Caco-2 (cell line): ENCODE data around the gene FGD5. TPM values are rescaled to one million over a fixed set of nuclear protein-coding genes. Genes with fewer than 3 reads are reported as not detected.
A peak's percentile ranks its signal among the peaks of the same experiment; 100 is the strongest.

Source experiments
- BruUV-seq: library from RNA; stranded (reverse); fragments of 400-500 nt; replicated peaks from 2 replicates; lab custom pipeline; 2021; lab: Mats Ljungman, UMichigan
- CTCF ChIA-PET: fragments of 300-600 bp; sonication (Branson Sonifier 250); formaldehyde crosslinking; loops from one replicate; lab custom pipeline; 2022; ENCODE audit warnings: antibody characterized with exemption; lab: Charles Lee
- POLR2A ChIA-PET: fragments of 300-600 bp; sonication (Branson Sonifier 250); formaldehyde crosslinking; loops from one replicate; lab custom pipeline; 2022; ENCODE audit warnings: antibody characterized with exemption; lab: Charles Lee
- DNase-seq, 2 experiments: peaks; one replicate each; pipeline versions ENCODE4 v3.0.0 to v3.0.0-alpha.2; 2020 to 2022
- H3K27me3 ChIP-seq: replicated peaks from 2 replicates; pipeline ENCODE4 v1.6.0; 2011; ENCODE audit warnings: low read length; ENCODE audit not compliant: control insufficient read depth, insufficient read depth
- H3K36me3 ChIP-seq: 2 replicates; pipeline ENCODE4 v1.5.1; 2011; ENCODE audit warnings: low read length; ENCODE audit not compliant: control insufficient read depth, insufficient read depth
- H3K4me1 ChIP-seq: fragments of 250-450 bp; sonication (Bioruptor Pico); 2 replicates; pipeline ENCODE4 v1.5.1; 2020; ENCODE audit warnings: mild to moderate bottlenecking
- H3K4me3 ChIP-seq: 2 replicates; pipeline ENCODE4 v1.5.1; 2011; ENCODE audit warnings: low read depth, mild to moderate bottlenecking, control low read depth, low read length
- H3K9me3 ChIP-seq: fragments of 250-450 bp; sonication (Bioruptor Pico); 2 replicates; pipeline ENCODE4 v1.5.1; 2020; ENCODE audit warnings: mild to moderate bottlenecking, moderate library complexity
- H3K27ac Mint-ChIP-seq: one replicate; pipeline ENCODE4 v1.8.0; 2022; ENCODE audit warnings: mixed read lengths; ENCODE audit not compliant: unreplicated experiment
- H3K27me3 Mint-ChIP-seq: one replicate; pipeline ENCODE4 v1.8.0; 2022; ENCODE audit warnings: mixed read lengths; ENCODE audit not compliant: insufficient read depth, unreplicated experiment
- H3K36me3 Mint-ChIP-seq: one replicate; pipeline ENCODE4 v1.8.0; 2022; ENCODE audit warnings: mild to moderate bottlenecking, mixed read lengths; ENCODE audit not compliant: insufficient read depth, unreplicated experiment
- H3K4me1 Mint-ChIP-seq: one replicate; pipeline ENCODE4 v1.8.0; 2022; ENCODE audit warnings: low read depth, mixed read lengths; ENCODE audit not compliant: unreplicated experiment
- H3K4me3 Mint-ChIP-seq: one replicate; pipeline ENCODE4 v1.8.0; 2022; ENCODE audit warnings: mild to moderate bottlenecking, moderate library complexity, mixed read lengths; ENCODE audit not compliant: unreplicated experiment
- H3K9me3 Mint-ChIP-seq: one replicate; pipeline ENCODE4 v1.8.0; 2022; ENCODE audit warnings: mixed read lengths; ENCODE audit not compliant: unreplicated experiment
- intact Hi-C: fragments of 100-400 bp; cut with micrococcal nuclease; formaldehyde crosslinking; loops from one replicate; pipeline ENCODE4 v1.10.0; 2022; ENCODE audit not compliant: unreplicated experiment
- total RNA-seq: library from RNA; stranded (reverse); gene quantifications from 2 replicates; pipeline ENCODE4 v1.2.3, GENCODE V29; 2022
- TF ChIP-seq, protein P1 (sequence below), 2 experiments: fragments of 200-600 bp in 1 of 2; IDR thresholded peaks; 1 replicate in 1 of 2; 2 replicates in 1 of 2; pipeline versions ENCODE4 v1.5.1 to v1.8.0; 2011 to 2022; ENCODE audit warnings: antibody characterized with exemption in 1 of 2, control low read depth in 1 of 2, inconsistent platforms in 1 of 2, low read depth in 1 of 2, low read length in 1 of 2, mild to moderate bottlenecking in 1 of 2, moderate library complexity in 1 of 2; ENCODE audit not compliant: insufficient read depth in 1 of 2, severe bottlenecking in 1 of 2, unreplicated experiment in 1 of 2

The FGD5 gene
- total RNA-seq, 1 experiment from 2014 or later: 0.25 TPM

- Histone ChIP-seq H3K4me1 (0 out of 2 replicates have a peak, but pooled peaks cover 4% of the 10 kb centered on the region), H3K36me3 (no peaks in the 10 kb centered on the region), H3K27me3 (no peaks in the 10 kb centered on the region), H3K4me3 (no peak overlapping the region), H3K9me3 (peaks cover 4% of the 10 kb centered on the region; the same call in 1 of the 2 replicates)
- intact Hi-C loops: no loop called here
- ChIA-PET POLR2A (no interaction called here), CTCF (no interaction called here)
- Mint-ChIP-seq H3K4me1 (no peaks in the 10 kb centered on the region), H3K36me3 (no peaks in the 10 kb centered on the region), H3K4me3 (no peak overlapping the region), H3K27me3 (peaks cover 10% of the 10 kb centered on the region), H3K27ac (no peak overlapping the region), H3K9me3 (no peaks in the 10 kb centered on the region)
- no TSS peak for BruUV-seq
- TF ChIP-seq, protein P1, sequence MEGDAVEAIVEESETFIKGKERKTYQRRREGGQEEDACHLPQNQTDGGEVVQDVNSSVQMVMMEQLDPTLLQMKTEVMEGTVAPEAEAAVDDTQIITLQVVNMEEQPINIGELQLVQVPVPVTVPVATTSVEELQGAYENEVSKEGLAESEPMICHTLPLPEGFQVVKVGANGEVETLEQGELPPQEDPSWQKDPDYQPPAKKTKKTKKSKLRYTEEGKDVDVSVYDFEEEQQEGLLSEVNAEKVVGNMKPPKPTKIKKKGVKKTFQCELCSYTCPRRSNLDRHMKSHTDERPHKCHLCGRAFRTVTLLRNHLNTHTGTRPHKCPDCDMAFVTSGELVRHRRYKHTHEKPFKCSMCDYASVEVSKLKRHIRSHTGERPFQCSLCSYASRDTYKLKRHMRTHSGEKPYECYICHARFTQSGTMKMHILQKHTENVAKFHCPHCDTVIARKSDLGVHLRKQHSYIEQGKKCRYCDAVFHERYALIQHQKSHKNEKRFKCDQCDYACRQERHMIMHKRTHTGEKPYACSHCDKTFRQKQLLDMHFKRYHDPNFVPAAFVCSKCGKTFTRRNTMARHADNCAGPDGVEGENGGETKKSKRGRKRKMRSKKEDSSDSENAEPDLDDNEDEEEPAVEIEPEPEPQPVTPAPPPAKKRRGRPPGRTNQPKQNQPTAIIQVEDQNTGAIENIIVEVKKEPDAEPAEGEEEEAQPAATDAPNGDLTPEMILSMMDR (IDR thresholded peaks at IDR 0.05; ENCODE audit: insufficient read depth in 1 of 2, low read depth in 1 of 2, low read length in 1 of 2, severe bottlenecking in 1 of 2, unreplicated experiment in 1 of 2): no peak
- DNase-seq: no peak
Measured at GRCh38 chr3:14852717-14853116, 34.0 kb downstream of the FGD5 start.

DNA sequence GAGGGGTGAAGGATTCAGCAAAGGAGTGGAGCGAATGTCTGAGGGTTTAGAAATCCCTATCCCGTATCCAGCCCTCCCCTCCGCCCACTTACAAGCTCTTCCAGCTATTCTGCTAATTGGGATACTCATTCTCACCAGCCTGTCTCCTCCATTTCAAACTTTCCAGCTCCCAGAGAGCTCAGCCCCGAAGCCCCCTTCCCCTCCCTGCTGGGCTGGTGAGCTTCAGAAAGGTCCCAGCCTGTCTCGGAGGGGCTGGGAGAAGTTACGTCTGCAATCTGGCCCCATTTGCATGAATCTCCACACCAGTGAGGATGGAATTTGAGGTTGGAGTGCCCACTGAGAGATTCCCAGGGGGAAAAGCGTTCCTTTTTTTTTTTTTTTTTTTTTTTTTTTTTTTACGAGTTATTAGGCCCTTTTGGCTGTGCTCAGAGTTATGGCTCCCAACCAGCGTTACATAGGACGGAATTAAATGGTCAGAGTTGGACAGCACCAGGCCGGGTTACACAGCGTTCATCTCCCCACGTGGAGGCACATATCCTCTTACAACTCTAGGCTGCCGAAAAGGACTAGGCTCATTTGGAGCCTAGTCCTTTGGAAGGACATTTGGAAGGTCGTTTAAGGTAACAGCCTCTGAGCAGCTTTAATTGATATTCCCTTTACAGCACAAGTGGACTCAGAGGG is 34.6 kb downstream of the FGD5 start:
- H3K4me1 ChIP-seq: no peaks in the 10 kb centered on the region
- peaks cover 4% of the 10 kb centered on the region; the same call in 1 of the 2 replicates for H3K9me3 ChIP-seq
- no peak for DNase-seq
- Mint-ChIP-seq H3K4me3 (no peak overlapping the region), H3K9me3 (no peaks in the 10 kb centered on the region), H3K4me1 (no peaks in the 10 kb centered on the region), H3K27me3 (peaks cover 14% of the 10 kb centered on the region), H3K36me3 (no peaks in the 10 kb centered on the region), H3K27ac (no peak overlapping the region)
- no peak overlapping the region for H3K4me3 ChIP-seq
- TF ChIP-seq, protein P1 (IDR thresholded peaks at IDR 0.05; ENCODE audit: insufficient read depth in 1 of 2, low read depth in 1 of 2, low read length in 1 of 2, severe bottlenecking in 1 of 2, unreplicated experiment in 1 of 2): no peak
- intact Hi-C loops: no loop called here
- no peaks in the 10 kb centered on the region; the same call in 1 of the 2 replicates for H3K27me3 ChIP-seq
- POLR2A ChIA-PET: no interaction called here
- H3K36me3 ChIP-seq: no peaks in the 10 kb centered on the region
- BruUV-seq: no TSS peak
- CTCF ChIA-PET: no interaction called here

GRCh38 chr3:14857506-14857905 is 38.7 kb downstream of the FGD5 start:
- no peaks in the 10 kb centered on the region for H3K36me3 ChIP-seq
- DNase-seq: no peak
- H3K27me3 ChIP-seq: no peaks in the 10 kb centered on the region; the same call in none of the 2 replicates
- no peak overlapping the region for H3K27ac Mint-ChIP-seq
- CTCF ChIA-PET: interaction anchor here (0.7 to 1.1 kb wide), 2 partner anchors 76 to 210 kb away, joined by 3 to 4 read pairs; no protein-coding TSS in a partner anchor
- H3K27me3 Mint-ChIP-seq: peaks cover 13% of the 10 kb centered on the region
- no peaks in the 10 kb centered on the region for H3K9me3 Mint-ChIP-seq
- TF ChIP-seq, protein P1 (IDR thresholded peaks at IDR 0.05; ENCODE audit: insufficient read depth in 1 of 2, low read depth in 1 of 2, low read length in 1 of 2, severe bottlenecking in 1 of 2, unreplicated experiment in 1 of 2): peak in 1 of 2 experiments; percentile 30
- POLR2A ChIA-PET: no interaction called here
- no peaks in the 10 kb centered on the region for H3K36me3 Mint-ChIP-seq
- BruUV-seq: no TSS peak
- no peaks in the 10 kb centered on the region for H3K4me1 Mint-ChIP-seq
- intact Hi-C loops: loop anchor here (2.0 kb wide), 1 partner anchor 63 kb away; no protein-coding TSS in a partner anchor
- H3K4me3 Mint-ChIP-seq: no peak overlapping the region
- H3K9me3 ChIP-seq: peaks cover 4% of the 10 kb centered on the region; the same call in 1 of the 2 replicates
- no peaks in the 10 kb centered on the region for H3K4me1 ChIP-seq
- H3K4me3 ChIP-seq: no peak overlapping the region
